ENCODE results near the gene B4GALT1.

The B4GALT1 gene

DNA sequence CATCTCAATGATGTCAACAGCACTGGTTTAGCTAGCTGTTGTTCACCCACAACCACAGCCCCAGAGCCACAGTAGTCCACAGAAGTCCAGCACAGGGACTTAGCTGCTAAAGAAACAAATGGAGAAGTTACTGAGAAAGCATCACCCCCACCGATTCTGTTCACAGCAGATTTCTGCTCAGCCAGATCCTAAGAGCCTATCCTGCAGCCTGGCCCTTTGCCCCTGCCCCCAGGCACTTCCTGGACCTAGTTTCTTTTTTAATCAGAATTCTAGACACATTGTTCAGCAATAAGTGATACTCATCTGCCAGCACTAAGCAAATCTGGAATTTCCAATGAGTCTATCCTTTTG lies 7.4 kb downstream of the B4GALT1 start:
- peaks cover 33% of the 10 kb centered on the region for H3K4me1 ChIP-seq
- no peaks in the 10 kb centered on the region for H3K36me3 ChIP-seq (ENCODE audit: control insufficient read depth, insufficient read depth, low read length)
- H3K27me3 ChIP-seq (ENCODE audit: control insufficient read depth, insufficient read depth, low read length), result no peaks in the 10 kb centered on the region
- H3K4me2 ChIP-seq (ENCODE audit: low read length), result peak overlapping the region; percentile 63
- no peak overlapping the region for H2AFZ ChIP-seq
- H3K9me3 ChIP-seq (ENCODE audit: control insufficient read depth, low read length), result no peaks in the 10 kb centered on the region
- H3K4me3 ChIP-seq (ENCODE audit: low read depth, low read length), result peak overlapping the region; percentile 38
- TF ChIP-seq CTCF (IDR thresholded peaks at IDR 0.05), result no peak
- no peak overlapping the region for H3K9ac ChIP-seq
- peaks cover 24% of the 10 kb centered on the region for H3K79me2 ChIP-seq
- peak overlapping the region; percentile 95 for H3K27ac ChIP-seq

GRCh38 chr9:33158843-33159776 lies 8.0 kb downstream of the B4GALT1 start:
- Histone ChIP-seq H2AFZ (no peak overlapping the region), H3K79me2 (peaks cover 25% of the 10 kb centered on the region), H3K27me3 (ENCODE audit: control insufficient read depth, insufficient read depth, low read length) (no peaks in the 10 kb centered on the region), H3K9ac (no peak overlapping the region), H3K4me1 (peaks cover 38% of the 10 kb centered on the region), H3K4me3 (ENCODE audit: low read depth, low read length) (peak overlapping the region; percentile 38), H3K27ac (peak overlapping the region; percentile 95), H3K36me3 (ENCODE audit: control insufficient read depth, insufficient read depth, low read length) (no peaks in the 10 kb centered on the region), H3K4me2 (ENCODE audit: low read length) (peak overlapping the region; percentile 63), H3K9me3 (ENCODE audit: control insufficient read depth, low read length) (no peaks in the 10 kb centered on the region)
- no peak for TF ChIP-seq CTCF (IDR thresholded peaks at IDR 0.05)

DNA sequence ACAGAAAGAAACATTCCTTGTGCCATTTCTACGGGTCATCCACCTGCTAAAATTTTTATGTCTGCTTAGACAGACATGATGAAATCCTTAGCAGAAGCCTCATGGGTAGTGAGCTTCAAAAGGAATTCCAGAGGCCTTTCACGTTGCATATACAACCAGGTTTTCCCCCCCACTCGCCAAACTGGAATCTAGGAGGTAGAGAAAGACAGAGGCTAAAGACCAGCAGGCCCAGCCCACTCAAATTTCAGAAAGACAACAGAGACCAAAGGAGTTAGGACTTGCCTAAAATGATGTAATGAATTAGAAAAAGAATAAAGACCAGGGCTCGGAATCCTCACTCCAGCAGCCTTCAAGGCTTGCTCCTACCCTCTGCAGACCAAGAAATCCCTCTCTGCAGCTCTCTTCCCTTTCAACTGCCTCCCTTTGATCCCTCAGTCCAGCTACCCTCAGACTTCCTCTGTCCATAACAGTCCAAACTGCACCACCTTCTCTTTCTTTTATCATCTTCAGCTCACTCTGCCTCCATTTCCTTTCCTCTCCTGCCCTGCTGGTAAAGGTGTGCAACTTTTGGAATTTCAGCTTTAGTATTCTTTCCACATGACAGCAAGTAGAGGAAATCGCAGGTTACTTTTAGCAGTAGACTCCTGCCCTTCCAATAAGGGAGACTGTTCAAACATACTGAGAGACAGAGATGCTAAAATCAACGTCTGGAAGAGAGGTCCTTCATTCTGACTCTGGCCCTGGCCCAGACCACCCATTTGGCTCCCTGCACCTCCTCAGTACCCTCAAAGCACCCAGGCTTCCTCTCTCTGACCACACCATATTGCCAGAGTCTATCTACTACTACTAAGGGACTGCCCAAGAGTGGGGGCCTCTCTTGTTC lies 8.9 kb downstream of the B4GALT1 start:
- Histone ChIP-seq H3K36me3 (ENCODE audit: control insufficient read depth, insufficient read depth, low read length) (no peaks in the 10 kb centered on the region), H3K9me3 (ENCODE audit: control insufficient read depth, low read length) (no peaks in the 10 kb centered on the region), H3K27ac (peak overlapping the region; percentile 95), H3K4me1 (peaks cover 39% of the 10 kb centered on the region), H3K27me3 (ENCODE audit: control insufficient read depth, insufficient read depth, low read length) (no peaks in the 10 kb centered on the region), H3K79me2 (peaks cover 25% of the 10 kb centered on the region), H3K4me2 (ENCODE audit: low read length) (no peak overlapping the region), H2AFZ (no peak overlapping the region), H3K9ac (no peak overlapping the region), H3K4me3 (ENCODE audit: low read depth, low read length) (no peak overlapping the region)
- no peak for TF ChIP-seq CTCF (IDR thresholded peaks at IDR 0.05)

GRCh38 chr9:33155393-33155792 lies 11.7 kb downstream of the B4GALT1 start:
- Histone ChIP-seq H3K4me3 (ENCODE audit: low read depth, low read length) (no peak overlapping the region), H3K36me3 (ENCODE audit: control insufficient read depth, insufficient read depth, low read length) (no peaks in the 10 kb centered on the region), H3K9ac (no peak overlapping the region), H3K4me2 (ENCODE audit: low read length) (no peak overlapping the region), H3K4me1 (peaks cover 27% of the 10 kb centered on the region), H3K27me3 (ENCODE audit: control insufficient read depth, insufficient read depth, low read length) (no peaks in the 10 kb centered on the region), H2AFZ (no peak overlapping the region), H3K79me2 (peaks cover 28% of the 10 kb centered on the region), H3K9me3 (ENCODE audit: control insufficient read depth, low read length) (no peaks in the 10 kb centered on the region), H3K27ac (no peak overlapping the region)
- no peak for TF ChIP-seq CTCF (IDR thresholded peaks at IDR 0.05)

Measured in parathyroid adenoma (tissue), 2 donors.